AG04450 (cell line): ENCODE measurements around the gene CSTF1. TPM values are rescaled to one million over a fixed set of nuclear protein-coding genes. Genes with fewer than 3 reads are reported as not detected.

Source experiments
- CTCF ChIA-PET: fragments of 300-600, 350-600 bp; formaldehyde crosslinking; extraction: SDS; loops from one replicate; lab custom pipeline; 2022; ENCODE audit warnings: antibody characterized with exemption, inconsistent platforms; lab: Charles Lee
- POLR2A ChIA-PET: fragments of 350-600 bp; formaldehyde crosslinking; extraction: SDS; loops from one replicate; lab custom pipeline; 2021; ENCODE audit warnings: antibody characterized with exemption, inconsistent platforms; lab: Yijun Ruan, JAX
- DNase-seq: peaks from one replicate; pipeline ENCODE4 v3.0.0-alpha.2; 2011; ENCODE audit warnings: low read depth, low spot score
- H3K27ac ChIP-seq: one replicate; pipeline ENCODE4 v1.5.1; 2012; ENCODE audit warnings: low read depth, low read length, control low read depth
- H3K27me3 ChIP-seq: one replicate; pipeline ENCODE4 v1.6.0; 2012; ENCODE audit warnings: low read length; ENCODE audit not compliant: control insufficient read depth, insufficient read depth
- H3K4me3 ChIP-seq: 2 replicates; pipeline ENCODE4 v1.5.1; 2011; ENCODE audit warnings: mild to moderate bottlenecking, low read depth, low read length, control low read depth
- H3K9me3 ChIP-seq: 2 replicates; pipeline ENCODE4 v1.5.1; 2012; ENCODE audit warnings: low read length; ENCODE audit not compliant: control insufficient read depth, insufficient read depth
- polyA minus RNA-seq: library from RNA; depleted of rRNA, polyadenylated mRNA; stranded (reverse); fragments of >200 nt; gene quantifications from 2 replicates; pipeline ENCODE4 v1.2.3, GENCODE V29; 2011; rRNA and poly(A)+ RNA removed
- polyA plus RNA-seq: library from polyadenylated mRNA; depleted of rRNA; stranded (reverse); fragments of >200 nt; gene quantifications from 2 replicates; pipeline ENCODE4 v1.2.3, GENCODE V29; 2011; rRNA removed
- TF ChIP-seq, protein P1 (sequence below): IDR thresholded peaks from 2 replicates; pipeline ENCODE4 v1.5.1; 2011; ENCODE audit warnings: low read depth, low read length, control low read depth, inconsistent platforms

CSTF1 gene
- polyA plus RNA-seq (70.9 and 74.4 TPM in 2 replicates), polyA minus RNA-seq (104 and 106 TPM in 2 replicates)

DNA sequence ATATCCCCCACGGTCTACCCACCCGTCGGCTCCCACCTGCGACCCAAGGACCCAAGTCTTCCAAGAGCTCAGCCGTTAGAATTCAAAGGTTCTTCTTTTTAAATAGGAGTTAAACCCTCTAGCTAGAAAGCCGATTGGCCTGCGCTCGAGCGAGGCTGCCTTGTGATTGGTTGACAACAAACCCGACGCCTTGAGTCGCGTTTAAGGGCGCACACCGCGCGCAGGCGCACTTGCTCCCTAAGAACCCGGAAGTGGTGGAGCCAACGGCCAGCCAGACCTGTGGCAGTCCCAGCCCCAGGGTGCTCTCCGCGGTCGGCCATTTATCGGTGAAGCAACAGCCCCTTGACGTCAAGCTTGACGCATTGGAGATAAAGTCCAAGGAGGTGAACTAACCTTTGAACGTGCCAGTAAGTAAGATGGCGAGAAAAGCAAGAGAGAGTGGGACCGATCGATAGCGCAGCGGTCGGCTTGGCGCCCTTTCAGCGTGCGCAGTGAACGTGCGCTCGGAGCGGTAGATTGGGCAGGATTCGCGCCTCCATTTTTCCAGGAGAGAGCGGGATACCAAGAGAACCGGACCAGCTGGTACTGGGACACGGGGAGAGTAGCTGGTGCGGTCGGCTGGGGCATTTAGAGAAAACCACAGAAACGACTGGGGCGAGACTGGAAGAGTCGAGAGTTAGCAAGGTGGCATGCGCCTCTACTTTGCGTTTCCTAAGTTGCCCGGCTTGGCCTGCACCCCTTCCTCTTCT is at the start of gene CSTF1, which contains the start of gene AURKA:
CSTF1 (plus strand) TSS at position 514 of the 749 bp plus-strand sequence. CDS start 2,908 bp downstream, outside the sequence.
AURKA (minus strand) TSS at position 84 of the 749 bp plus-strand sequence. CDS start 4,018 bp downstream, outside the sequence.
- Histone ChIP-seq H3K9me3 (no peaks in the 10 kb centered on the region), H3K27me3 (no peaks in the 10 kb centered on the region), H3K27ac (peak within 1 kb of the TSS; percentile 93), H3K4me3 (peak within 1 kb of the TSS; percentile 98)
- POLR2A ChIA-PET, result interaction anchor here (0.6 to 2.2 kb wide), 16 partner anchors 11 to 76 kb away, joined by 3 to 13 read pairs (median 4); partner anchors contain the start of genes CASS4, FAM210B and RTF2
- CTCF ChIA-PET, result interaction anchor here (0.6 to 1.8 kb wide), 3 partner anchors 14 to 78 kb away, joined by 3 to 6 read pairs (median 3); no protein-coding TSS in a partner anchor
- DNase-seq, result peak; percentile 99
- TF ChIP-seq, protein P1, sequence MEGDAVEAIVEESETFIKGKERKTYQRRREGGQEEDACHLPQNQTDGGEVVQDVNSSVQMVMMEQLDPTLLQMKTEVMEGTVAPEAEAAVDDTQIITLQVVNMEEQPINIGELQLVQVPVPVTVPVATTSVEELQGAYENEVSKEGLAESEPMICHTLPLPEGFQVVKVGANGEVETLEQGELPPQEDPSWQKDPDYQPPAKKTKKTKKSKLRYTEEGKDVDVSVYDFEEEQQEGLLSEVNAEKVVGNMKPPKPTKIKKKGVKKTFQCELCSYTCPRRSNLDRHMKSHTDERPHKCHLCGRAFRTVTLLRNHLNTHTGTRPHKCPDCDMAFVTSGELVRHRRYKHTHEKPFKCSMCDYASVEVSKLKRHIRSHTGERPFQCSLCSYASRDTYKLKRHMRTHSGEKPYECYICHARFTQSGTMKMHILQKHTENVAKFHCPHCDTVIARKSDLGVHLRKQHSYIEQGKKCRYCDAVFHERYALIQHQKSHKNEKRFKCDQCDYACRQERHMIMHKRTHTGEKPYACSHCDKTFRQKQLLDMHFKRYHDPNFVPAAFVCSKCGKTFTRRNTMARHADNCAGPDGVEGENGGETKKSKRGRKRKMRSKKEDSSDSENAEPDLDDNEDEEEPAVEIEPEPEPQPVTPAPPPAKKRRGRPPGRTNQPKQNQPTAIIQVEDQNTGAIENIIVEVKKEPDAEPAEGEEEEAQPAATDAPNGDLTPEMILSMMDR, result no peak

DNA sequence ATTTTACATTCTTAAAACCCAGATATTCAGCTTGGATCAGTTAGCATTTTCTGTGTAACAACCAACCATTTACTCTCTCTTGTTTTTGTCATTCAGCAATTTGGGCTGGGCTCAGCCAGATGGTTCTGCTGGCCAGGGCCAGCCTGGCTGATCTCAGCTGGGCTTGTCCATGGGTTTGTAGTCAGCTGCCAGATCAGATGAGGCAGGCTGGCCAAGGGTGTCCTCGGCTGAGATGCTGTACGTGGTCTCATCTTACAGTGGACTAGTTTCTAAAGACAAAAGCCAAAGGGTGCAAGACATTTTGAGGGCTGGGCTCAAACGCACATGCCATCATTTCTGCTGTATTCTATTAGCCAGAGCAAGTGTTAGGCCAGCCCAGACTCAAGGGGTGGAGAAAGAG is 49.7 kb upstream of the CSTF1 start:
- TF ChIP-seq, protein P1, result no peak
- POLR2A ChIA-PET, result no interaction called here
- CTCF ChIA-PET, result interaction anchor here (2.4 to 3.2 kb wide), 2 partner anchors 95 to 1662 kb away, joined by 8 to 44 read pairs; partner anchors contain the start of gene MC3R
- H3K4me3 ChIP-seq, result no peak overlapping the region
- peaks cover 15% of the 10 kb centered on the region for H3K27me3 ChIP-seq
- H3K27ac ChIP-seq, result no peak overlapping the region
- no peaks in the 10 kb centered on the region for H3K9me3 ChIP-seq
- DNase-seq, result no peak

DNA sequence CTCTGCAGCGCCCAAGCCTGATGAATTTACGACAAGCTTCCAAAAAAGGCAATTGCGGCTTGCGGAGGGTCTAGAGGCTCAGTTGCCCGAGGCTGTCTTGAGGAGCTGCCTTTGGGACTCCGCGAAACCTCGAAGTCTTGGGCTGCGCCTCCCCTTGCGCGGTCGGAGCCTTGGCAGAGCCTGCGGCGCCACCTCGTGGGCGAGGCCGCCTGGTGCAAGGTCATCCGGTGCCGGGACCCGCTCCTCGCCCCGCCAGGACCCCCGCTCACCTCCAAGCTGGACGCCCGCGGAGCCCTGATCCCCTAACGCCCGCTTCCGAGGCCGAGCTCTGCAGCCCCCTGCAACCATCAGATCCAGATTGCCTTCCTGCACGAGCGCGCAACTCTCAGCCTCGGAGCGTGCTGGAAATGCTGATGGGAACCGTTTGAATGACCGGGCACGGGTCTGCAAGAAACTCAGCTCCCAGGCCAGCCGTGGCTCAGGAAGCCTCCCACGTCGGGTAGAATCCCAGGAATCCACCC is 48.5 kb upstream of the CSTF1 start:
- POLR2A ChIA-PET, result no interaction called here
- DNase-seq, result no peak
- Histone ChIP-seq H3K9me3 (no peaks in the 10 kb centered on the region), H3K27ac (no peak overlapping the region), H3K27me3 (peaks cover 15% of the 10 kb centered on the region), H3K4me3 (no peak overlapping the region)
- CTCF ChIA-PET, result interaction anchor here (0.7 to 3.2 kb wide), 12 partner anchors 13 to 1696 kb away, joined by 3 to 44 read pairs (median 5); partner anchors contain the start of genes FAM210B and MC3R
- TF ChIP-seq, protein P1, result peak; percentile 66

DNA sequence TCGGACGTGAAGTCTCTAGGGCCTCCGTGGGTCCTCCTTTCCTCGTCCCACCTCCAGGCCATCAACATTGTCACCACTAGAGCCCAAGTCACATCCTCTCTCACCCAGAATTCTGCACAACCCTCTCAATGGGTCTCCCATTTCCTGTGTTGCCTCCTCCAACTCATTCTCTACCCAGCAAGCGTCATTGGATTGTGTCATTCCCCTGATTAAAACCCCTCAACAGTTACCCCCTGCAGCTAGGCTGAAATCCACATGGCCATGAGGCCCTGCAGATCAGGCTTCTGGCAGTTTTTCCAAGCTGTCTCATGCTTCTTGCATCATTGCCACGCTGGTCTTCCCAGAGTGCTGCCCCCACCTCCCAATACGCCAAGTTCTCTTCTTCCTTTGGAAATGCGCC is 46.5 kb upstream of the CSTF1 start:
- TF ChIP-seq, protein P1, result no peak
- H3K27ac ChIP-seq, result no peak overlapping the region
- DNase-seq, result no peak
- POLR2A ChIA-PET, result no interaction called here
- H3K27me3 ChIP-seq, result peaks cover 15% of the 10 kb centered on the region
- H3K4me3 ChIP-seq, result no peak overlapping the region
- H3K9me3 ChIP-seq, result no peaks in the 10 kb centered on the region
- CTCF ChIA-PET, result interaction anchor here (0.7 kb wide), 1 partner anchor 1665 kb away, joined by 3 read pairs; no protein-coding TSS in a partner anchor
